ENCODE measurements around the gene AFG1L. TPM values are rescaled to one million over a fixed set of nuclear protein-coding genes. Genes with fewer than 3 reads are reported as not detected.
A peak's percentile ranks its signal among the peaks of the same experiment; 100 is the strongest.

AFG1L gene
- total RNA-seq, 2 donors from 2014 or later = 2.9 to 4.1 TPM

GRCh38 chr6:108253241-108253640 lies 41.6 kb upstream of the AFG1L start:
- DNase-seq (ENCODE audit: low spot score) = no peak
- Histone ChIP-seq H3K4me1 (peaks cover 0 to 58% of the 10 kb centered on the region in 2 donors), H3K36me3 (no peaks in the 10 kb centered on the region), H3K9me3 (no peaks in the 10 kb centered on the region), H3K4me3 (no peak overlapping the region), H3K27me3 (no peaks in the 10 kb centered on the region), H3K27ac (no peak overlapping the region)
- no peak for TF ChIP-seq CTCF (IDR thresholded peaks at IDR 0.05)

GRCh38 chr6:108254433-108255410 lies 40.1 kb upstream of the AFG1L start:
- Histone ChIP-seq H3K36me3 (no peaks in the 10 kb centered on the region), H3K4me3 (no peak overlapping the region), H3K27ac (no peak overlapping the region), H3K4me1 (peaks cover 0 to 65% of the 10 kb centered on the region in 2 donors), H3K9me3 (no peaks in the 10 kb centered on the region), H3K27me3 (no peaks in the 10 kb centered on the region)
- TF ChIP-seq CTCF (IDR thresholded peaks at IDR 0.05) = no peak
- DNase-seq (ENCODE audit: low spot score) = no peak

GRCh38 chr6:108260126-108260808 lies 34.6 kb upstream of the AFG1L start:
- TF ChIP-seq CTCF (IDR thresholded peaks at IDR 0.05) = no peak
- no peaks in the 10 kb centered on the region for H3K27me3 ChIP-seq
- H3K36me3 ChIP-seq = no peaks in the 10 kb centered on the region
- DNase-seq (ENCODE audit: low spot score) = peak; percentile 59
- peak overlapping the region; percentile 59 to 97 for H3K4me3 ChIP-seq
- H3K4me1 ChIP-seq = peaks cover 0 to 36% of the 10 kb centered on the region in 2 donors
- peak overlapping the region; percentile 98 to 100 for H3K27ac ChIP-seq
- no peaks in the 10 kb centered on the region for H3K9me3 ChIP-seq

GRCh38 chr6:108260809-108261569 lies 33.9 kb upstream of the AFG1L start, which contains the start of gene SNX3:
Gene SNX3 (minus strand): TSS chr6:108261040. CDS start chr6:108260921, 119 bp downstream.
- Histone ChIP-seq H3K27me3 (no peaks in the 10 kb centered on the region), H3K27ac (peak within 1 kb of the TSS; percentile 98 to 100), H3K4me3 (peak within 1 kb of the TSS; percentile 59 to 97), H3K4me1 (peaks cover 0 to 28% of the 10 kb centered on the region in 2 donors), H3K36me3 (no peaks in the 10 kb centered on the region), H3K9me3 (no peaks in the 10 kb centered on the region)
- peak; percentile 93 for DNase-seq (ENCODE audit: low spot score)
- TF ChIP-seq CTCF (IDR thresholded peaks at IDR 0.05) = peak in 1 of 2 donors; percentile 46

- Histone ChIP-seq H3K4me1 (peaks cover 0 to 10% of the 10 kb centered on the region in 2 donors), H3K4me3 (no peak overlapping the region), H3K36me3 (no peaks in the 10 kb centered on the region), H3K27me3 (no peaks in the 10 kb centered on the region), H3K27ac (no peak overlapping the region), H3K9me3 (no peaks in the 10 kb centered on the region)
- DNase-seq (ENCODE audit: low spot score) = no peak
- no peak for TF ChIP-seq CTCF (IDR thresholded peaks at IDR 0.05)
These were observed 31.5 kb upstream of the AFG1L start for GRCh38 chr6:108263371-108263770.
